C4-2B (cell line): ENCODE data around the gene DLGAP4.

ENCODE experiments used
- ZFX ChIP-seq: fragments of 450-650 bp; IDR thresholded peaks from 2 replicates; pipeline ENCODE4 v1.6.1; 2017
- TF ChIP-seq, protein P1 (sequence below): fragments of 450-650 bp; conservative IDR thresholded peaks from 2 replicates; pipeline ENCODE4 v1.5.1; 2017; ENCODE audit warnings: mild to moderate bottlenecking

DNA sequence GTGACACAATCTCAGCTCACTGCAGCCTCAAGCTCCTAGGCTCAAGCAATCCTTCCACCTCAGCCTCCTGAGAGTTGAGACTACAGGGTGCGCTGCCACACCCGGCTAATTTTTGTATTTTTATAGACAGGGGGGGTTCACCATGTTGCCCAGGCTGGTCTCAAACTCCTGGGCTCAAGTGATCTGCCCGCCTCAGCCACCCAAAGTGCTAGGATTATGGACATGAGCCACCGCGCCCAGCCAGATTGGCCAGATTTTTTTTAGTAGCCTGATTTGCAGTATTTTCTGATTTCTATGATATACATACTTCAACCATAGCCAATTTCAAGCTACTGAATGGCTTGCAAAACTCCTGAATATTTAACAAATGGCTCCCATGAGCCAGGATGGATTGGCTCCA, 21.4 kb upstream of the DLGAP4 start:
- TF ChIP-seq, protein P1, sequence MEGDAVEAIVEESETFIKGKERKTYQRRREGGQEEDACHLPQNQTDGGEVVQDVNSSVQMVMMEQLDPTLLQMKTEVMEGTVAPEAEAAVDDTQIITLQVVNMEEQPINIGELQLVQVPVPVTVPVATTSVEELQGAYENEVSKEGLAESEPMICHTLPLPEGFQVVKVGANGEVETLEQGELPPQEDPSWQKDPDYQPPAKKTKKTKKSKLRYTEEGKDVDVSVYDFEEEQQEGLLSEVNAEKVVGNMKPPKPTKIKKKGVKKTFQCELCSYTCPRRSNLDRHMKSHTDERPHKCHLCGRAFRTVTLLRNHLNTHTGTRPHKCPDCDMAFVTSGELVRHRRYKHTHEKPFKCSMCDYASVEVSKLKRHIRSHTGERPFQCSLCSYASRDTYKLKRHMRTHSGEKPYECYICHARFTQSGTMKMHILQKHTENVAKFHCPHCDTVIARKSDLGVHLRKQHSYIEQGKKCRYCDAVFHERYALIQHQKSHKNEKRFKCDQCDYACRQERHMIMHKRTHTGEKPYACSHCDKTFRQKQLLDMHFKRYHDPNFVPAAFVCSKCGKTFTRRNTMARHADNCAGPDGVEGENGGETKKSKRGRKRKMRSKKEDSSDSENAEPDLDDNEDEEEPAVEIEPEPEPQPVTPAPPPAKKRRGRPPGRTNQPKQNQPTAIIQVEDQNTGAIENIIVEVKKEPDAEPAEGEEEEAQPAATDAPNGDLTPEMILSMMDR = no peak
- no peak for TF ChIP-seq ZFX
